Breast epithelium (tissue), 3 donors: ENCODE measurements around the gene NRXN2.

Experiments
- CTCF ChIP-seq, 3 donors: fragments of 450-650 bp; IDR thresholded peaks; one replicate each; pipeline ENCODE4 v1.5.1; 2016 to 2017; ENCODE audit warnings: antibody characterized with exemption in 3 of 3, mild to moderate bottlenecking in 3 of 3, moderate library complexity in 3 of 3
- POLR2A ChIP-seq: fragments of 450-650 bp; IDR thresholded peaks from one replicate; pipeline ENCODE4 v1.6.1; 2016; ENCODE audit warnings: antibody characterized with exemption, mild to moderate bottlenecking, moderate library complexity

- TF ChIP-seq POLR2A (no peak), CTCF (IDR thresholded peaks at IDR 0.05) (no peak)
Measured at GRCh38 chr11:64754919-64755662, 32.1 kb upstream of the NRXN2 start.
